ENCODE data around the gene CENPN. TPM values are rescaled to one million over a fixed set of nuclear protein-coding genes. Genes with fewer than 3 reads are reported as not detected.

Gene CENPN
- total RNA-seq, 1 donor from 2014 or later = 16.4 TPM

- no peaks in the 10 kb centered on the region for H3K4me1 ChIP-seq (ENCODE audit: insufficient read depth, low read length)
- no peak overlapping the region for H2AFZ ChIP-seq (ENCODE audit: low read depth, low read length)
- H3K36me3 Mint-ChIP-seq (ENCODE audit: low read depth, unreplicated experiment) = peaks cover 9% of the 10 kb centered on the region
- no peak overlapping the region for H3K4me3 Mint-ChIP-seq (ENCODE audit: unreplicated experiment)
- H3K27ac Mint-ChIP-seq (ENCODE audit: unreplicated experiment) = no peak overlapping the region
- H3K4me2 ChIP-seq (ENCODE audit: low read length) = no peak overlapping the region
- H3K4me3 ChIP-seq (ENCODE audit: insufficient read depth, low read depth, low read length) = no peak overlapping the region
- no peaks in the 10 kb centered on the region for H3K9me3 Mint-ChIP-seq (ENCODE audit: unreplicated experiment)
- no peak overlapping the region for H3K9ac ChIP-seq (ENCODE audit: low read length)
- no peak for TF ChIP-seq CTCF (IDR thresholded peaks at IDR 0.05; ENCODE audit: insufficient read depth, low read depth, low read length)
- TF ChIP-seq EZH2 (IDR thresholded peaks at IDR 0.05; ENCODE audit: insufficient read depth, low read length) = no peak
- H3K9me3 ChIP-seq (ENCODE audit: insufficient read depth, low read depth, low read length) = no peaks in the 10 kb centered on the region
- no peak for DNase-seq (ENCODE audit: low read depth)
- H3K4me1 Mint-ChIP-seq (ENCODE audit: low read depth, unreplicated experiment) = no peaks in the 10 kb centered on the region
- no peak for FAIRE-seq
- H3K36me3 ChIP-seq (ENCODE audit: insufficient read depth, low read length) = peaks cover 21% of the 10 kb centered on the region
- H3K27ac ChIP-seq (ENCODE audit: low read depth, low read length) = no peak overlapping the region
- no peaks in the 10 kb centered on the region for H3K79me2 ChIP-seq (ENCODE audit: insufficient read depth, low read length)
- H3K27me3 ChIP-seq (ENCODE audit: insufficient read depth, low read length) = no peaks in the 10 kb centered on the region
- no peaks in the 10 kb centered on the region for H4K20me1 ChIP-seq (ENCODE audit: insufficient read depth, low read length)
- H3K27me3 Mint-ChIP-seq (ENCODE audit: low read depth, unreplicated experiment) = no peaks in the 10 kb centered on the region
These were observed 19.4 kb downstream of the CENPN start for GRCh38 chr16:81026429-81026828.

- no peak overlapping the region for H3K4me3 ChIP-seq (ENCODE audit: insufficient read depth, low read depth, low read length)
- FAIRE-seq (no peak), DNase-seq (ENCODE audit: low read depth) (no peak)
- H3K36me3 ChIP-seq (ENCODE audit: insufficient read depth, low read length) = peaks cover 4% of the 10 kb centered on the region
- peaks cover 7% of the 10 kb centered on the region for H3K36me3 Mint-ChIP-seq (ENCODE audit: low read depth, unreplicated experiment)
- no peaks in the 10 kb centered on the region for H3K27me3 ChIP-seq (ENCODE audit: insufficient read depth, low read length)
- H3K27ac Mint-ChIP-seq (ENCODE audit: unreplicated experiment) = no peak overlapping the region
- no peaks in the 10 kb centered on the region for H3K9me3 ChIP-seq (ENCODE audit: insufficient read depth, low read depth, low read length)
- no peaks in the 10 kb centered on the region for H3K79me2 ChIP-seq (ENCODE audit: insufficient read depth, low read length)
- no peak overlapping the region for H3K4me2 ChIP-seq (ENCODE audit: low read length)
- H3K9me3 Mint-ChIP-seq (ENCODE audit: unreplicated experiment) = no peaks in the 10 kb centered on the region
- no peak overlapping the region for H2AFZ ChIP-seq (ENCODE audit: low read depth, low read length)
- H3K4me1 Mint-ChIP-seq (ENCODE audit: low read depth, unreplicated experiment) = no peaks in the 10 kb centered on the region
- H3K9ac ChIP-seq (ENCODE audit: low read length) = no peak overlapping the region
- no peaks in the 10 kb centered on the region for H3K4me1 ChIP-seq (ENCODE audit: insufficient read depth, low read length)
- H3K27ac ChIP-seq (ENCODE audit: low read depth, low read length) = no peak overlapping the region
- TF ChIP-seq CTCF (IDR thresholded peaks at IDR 0.05; ENCODE audit: insufficient read depth, low read depth, low read length) (no peak), EZH2 (IDR thresholded peaks at IDR 0.05; ENCODE audit: insufficient read depth, low read length) (no peak)
- no peaks in the 10 kb centered on the region for H3K27me3 Mint-ChIP-seq (ENCODE audit: low read depth, unreplicated experiment)
- no peaks in the 10 kb centered on the region for H4K20me1 ChIP-seq (ENCODE audit: insufficient read depth, low read length)
- no peak overlapping the region for H3K4me3 Mint-ChIP-seq (ENCODE audit: unreplicated experiment)
These were observed 23.1 kb downstream of the CENPN start for GRCh38 chr16:81029930-81030604.

GRCh38 chr16:81035398-81035974, 28.5 kb downstream of the CENPN start, which contains the start of gene ATMIN:
TSS of gene ATMIN (plus strand) at chr16:81035842. CDS start at chr16:81035871, 29 bp downstream.
- Mint-ChIP-seq H3K27me3 (ENCODE audit: low read depth, unreplicated experiment) (no peaks in the 10 kb centered on the region), H3K9me3 (ENCODE audit: unreplicated experiment) (no peaks in the 10 kb centered on the region), H3K4me1 (ENCODE audit: low read depth, unreplicated experiment) (peaks cover 16% of the 10 kb centered on the region), H3K27ac (ENCODE audit: unreplicated experiment) (peak within 1 kb of the TSS; percentile 77), H3K36me3 (ENCODE audit: low read depth, unreplicated experiment) (no peaks in the 10 kb centered on the region), H3K4me3 (ENCODE audit: unreplicated experiment) (peak within 1 kb of the TSS; percentile 92)
- H3K27me3 ChIP-seq (ENCODE audit: insufficient read depth, low read length) = no peaks in the 10 kb centered on the region
- H3K9me3 ChIP-seq (ENCODE audit: insufficient read depth, low read depth, low read length) = no peaks in the 10 kb centered on the region
- peaks cover 42% of the 10 kb centered on the region for H3K79me2 ChIP-seq (ENCODE audit: insufficient read depth, low read length)
- H3K9ac ChIP-seq (ENCODE audit: low read length) = peak within 1 kb of the TSS; percentile 87
- H3K4me2 ChIP-seq (ENCODE audit: low read length) = peak within 1 kb of the TSS; percentile 96
- DNase-seq (ENCODE audit: low read depth) = peak; percentile 41
- no peaks in the 10 kb centered on the region for H3K36me3 ChIP-seq (ENCODE audit: insufficient read depth, low read length)
- H3K4me1 ChIP-seq (ENCODE audit: insufficient read depth, low read length) = peaks cover 10% of the 10 kb centered on the region
- TF ChIP-seq EZH2 (IDR thresholded peaks at IDR 0.05; ENCODE audit: insufficient read depth, low read length) (no peak), CTCF (IDR thresholded peaks at IDR 0.05; ENCODE audit: insufficient read depth, low read depth, low read length) (peak; percentile 80)
- H3K27ac ChIP-seq (ENCODE audit: low read depth, low read length) = peak within 1 kb of the TSS; percentile 56
- H4K20me1 ChIP-seq (ENCODE audit: insufficient read depth, low read length) = peaks cover 28% of the 10 kb centered on the region
- H3K4me3 ChIP-seq (ENCODE audit: insufficient read depth, low read depth, low read length) = peak within 1 kb of the TSS; percentile 71
- H2AFZ ChIP-seq (ENCODE audit: low read depth, low read length) = peak within 1 kb of the TSS; percentile 65
- FAIRE-seq = no peak
